AG20443 (cell line): ENCODE data around the gene TRIM7.
"Not testable (repeated sequence)": the region's sequence is repeated elsewhere in the genome, so short reads cannot be mapped to it uniquely, and the experiment has no call there.

Source experiments
- DNase-seq: peaks from one replicate; pipeline ENCODE4 v3.0.0; 2012; ENCODE audit warnings: low spot score, mixed read lengths

The TRIM7 gene

GRCh38 chr5:181151146-181151545, 53.9 kb downstream of the TRIM7 start:
- DNase-seq: no peak

- no peak for DNase-seq
These were observed 54.9 kb downstream of the TRIM7 start for GRCh38 chr5:181149806-181150733.

GRCh38 chr5:181149355-181149754, 55.6 kb downstream of the TRIM7 start:
- no peak for DNase-seq

GRCh38 chr5:181146927-181147636, 57.9 kb downstream of the TRIM7 start, which contains the start of gene OR2V2:
OR2V2 (plus strand) TSS chr5:181147586; CDS start chr5:181154943, 7,357 bp downstream.
- DNase-seq: not testable (repeated sequence)

GRCh38 chr5:181145133-181145532, 59.9 kb downstream of the TRIM7 start:
- no peak for DNase-seq
